ENCODE measurements around the gene PPP1R3F.

PPP1R3F gene, protein sequence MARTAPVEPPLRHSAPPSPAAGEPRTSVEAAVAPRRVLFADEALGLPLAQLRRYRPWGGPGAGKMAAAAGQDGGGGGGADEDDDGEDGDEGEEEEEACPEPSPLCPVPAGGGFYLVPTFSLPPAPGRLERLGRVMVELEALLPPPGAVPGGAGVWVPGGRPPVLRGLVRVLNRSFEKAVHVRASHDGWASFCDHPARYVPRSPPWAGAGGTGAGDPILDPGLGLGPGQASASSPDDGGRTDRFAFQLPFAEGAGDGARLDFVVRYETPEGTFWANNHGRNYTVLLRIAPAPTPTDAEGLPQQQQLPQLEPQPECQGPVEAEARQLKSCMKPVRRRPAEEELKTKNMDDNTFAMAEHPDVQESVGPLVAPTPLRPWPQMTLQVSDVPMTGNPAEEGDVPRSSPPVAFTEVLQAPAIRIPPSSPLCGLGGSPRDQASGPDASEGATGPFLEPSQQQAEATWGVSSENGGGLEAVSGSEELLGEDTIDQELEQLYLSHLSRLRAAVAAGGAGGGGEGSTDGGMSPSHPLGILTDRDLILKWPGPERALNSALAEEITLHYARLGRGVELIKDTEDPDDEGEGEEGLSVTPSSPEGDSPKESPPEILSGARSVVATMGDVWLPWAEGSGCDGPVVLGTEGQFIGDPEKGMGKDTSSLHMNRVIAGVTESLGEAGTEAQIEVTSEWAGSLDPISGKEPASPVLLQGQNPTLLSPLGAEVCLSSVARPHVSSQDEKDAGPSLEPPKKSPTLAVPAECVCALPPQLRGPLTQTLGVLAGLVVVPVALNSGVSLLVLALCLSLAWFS

DNA sequence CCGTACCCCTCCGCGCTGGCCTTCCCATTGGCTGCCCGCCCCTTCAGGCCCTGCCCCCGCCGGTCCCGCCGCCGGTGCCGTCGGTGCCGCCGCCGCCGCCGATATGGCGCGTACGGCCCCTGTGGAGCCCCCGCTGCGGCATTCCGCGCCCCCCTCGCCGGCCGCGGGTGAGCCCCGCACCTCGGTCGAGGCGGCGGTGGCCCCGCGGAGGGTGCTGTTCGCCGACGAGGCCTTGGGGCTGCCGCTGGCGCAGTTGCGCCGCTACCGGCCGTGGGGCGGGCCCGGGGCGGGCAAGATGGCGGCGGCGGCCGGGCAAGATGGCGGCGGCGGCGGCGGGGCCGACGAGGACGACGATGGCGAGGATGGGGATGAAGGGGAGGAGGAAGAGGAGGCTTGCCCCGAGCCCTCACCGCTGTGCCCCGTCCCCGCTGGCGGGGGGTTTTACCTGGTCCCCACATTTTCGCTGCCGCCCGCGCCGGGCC lies at the start of gene PPP1R3F:
Gene PPP1R3F, plus strand, starts transcription at position 27 of the 482 bp plus-strand sequence. Its CDS starts 77 bp downstream, at position 104.
- no peak for DNase-seq (ENCODE audit: low spot score)

DNA sequence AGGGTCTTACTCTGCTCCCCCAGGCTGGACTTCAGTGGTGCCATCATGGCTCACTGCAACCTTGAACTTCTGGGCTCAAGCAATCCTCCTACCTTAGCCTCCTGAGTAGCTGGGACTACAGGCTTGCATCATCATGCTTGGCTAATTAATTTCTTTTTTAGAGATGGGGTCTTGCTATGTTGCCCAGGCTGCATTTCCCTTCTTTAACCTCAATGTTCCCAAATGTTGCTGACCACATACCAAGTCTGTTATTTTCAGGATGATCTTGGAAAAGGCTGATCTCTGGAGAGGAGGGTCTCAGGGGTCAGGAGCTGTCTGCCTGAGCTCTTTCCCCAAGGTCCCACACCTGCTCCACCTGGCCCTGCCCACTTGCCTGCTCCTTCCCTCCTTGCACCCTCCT lies 49.5 kb upstream of the PPP1R3F start:
- DNase-seq (ENCODE audit: low spot score) = no peak

DNA sequence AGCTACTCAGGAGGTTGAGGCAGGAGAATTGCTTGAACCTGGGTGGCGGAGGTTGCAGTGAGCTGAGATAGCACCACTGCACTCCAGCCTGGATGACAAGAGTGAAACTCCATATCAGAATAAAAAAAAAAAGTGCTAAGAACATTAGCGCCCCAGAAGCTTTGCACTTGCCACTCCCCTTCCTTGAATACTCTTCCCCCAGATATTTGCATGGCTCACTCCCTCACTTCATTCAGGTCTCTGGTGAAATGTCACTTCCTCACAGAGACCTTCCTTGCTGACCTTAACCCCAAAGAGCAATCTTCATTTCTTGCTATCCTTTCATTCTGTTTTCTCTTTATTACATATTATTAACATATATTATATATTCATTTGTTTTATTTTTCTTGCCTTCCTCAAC lies 47.7 kb upstream of the PPP1R3F start:
- no peak for DNase-seq (ENCODE audit: low spot score)

DNA sequence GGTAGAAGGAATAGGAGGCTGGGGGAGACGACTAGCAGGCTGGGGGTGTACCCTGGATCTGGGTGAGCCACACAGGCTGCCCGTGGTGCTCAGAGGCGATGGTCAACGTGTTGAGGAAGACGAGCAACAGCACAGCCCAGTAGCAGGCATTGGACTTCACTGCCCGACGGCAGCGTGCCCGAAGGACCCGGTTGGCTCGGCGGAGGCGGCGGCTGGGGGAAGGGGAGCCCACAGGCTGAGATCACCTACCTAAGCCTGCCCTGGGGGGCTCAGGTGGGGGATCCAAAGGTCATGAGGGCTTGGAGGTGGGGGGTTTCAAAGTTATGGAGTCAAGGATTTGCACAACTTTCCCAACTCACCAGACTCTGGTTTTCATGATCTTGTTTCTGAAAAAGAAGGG lies 43.7 kb upstream of the PPP1R3F start:
- DNase-seq (ENCODE audit: low spot score) = no peak

DNA sequence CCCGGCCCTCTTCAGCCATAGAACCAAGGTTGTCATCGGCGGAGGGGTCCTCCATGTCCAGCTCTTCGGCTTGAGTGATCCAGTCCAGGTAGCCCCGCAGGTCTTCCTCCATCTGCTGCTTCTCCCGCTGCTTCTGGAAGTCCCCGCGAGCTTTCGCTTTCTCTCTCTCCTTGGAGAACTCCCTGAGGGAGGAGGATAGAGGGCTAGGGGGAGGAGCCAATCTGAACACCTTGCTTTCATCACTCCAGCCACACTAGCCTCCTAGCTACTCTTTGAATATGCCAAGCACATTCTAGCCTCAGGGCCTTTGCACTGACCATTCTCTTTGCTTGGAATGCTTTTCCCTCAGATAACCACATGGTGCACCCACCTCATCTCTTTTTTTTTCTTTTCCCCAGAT lies 42.6 kb upstream of the PPP1R3F start:
- DNase-seq (ENCODE audit: low spot score) = no peak

DNA sequence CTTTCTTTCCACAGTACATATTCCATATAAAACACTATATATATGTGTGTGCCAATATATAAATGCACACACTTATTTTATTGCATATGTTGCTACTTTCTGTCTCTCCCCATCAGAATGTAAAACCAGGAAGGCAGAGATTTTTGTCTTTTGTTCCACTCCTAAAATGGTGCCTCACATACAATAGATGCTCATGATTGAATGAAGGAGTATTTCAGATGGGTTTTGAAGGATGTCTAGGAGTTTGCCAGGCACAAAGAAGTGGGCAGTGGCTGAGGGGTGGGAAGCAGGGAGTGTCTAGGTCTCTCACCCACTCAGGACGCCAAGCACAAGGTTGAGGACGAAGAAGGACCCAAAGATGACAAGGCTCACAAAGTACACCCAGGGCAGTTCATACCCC lies 41.9 kb upstream of the PPP1R3F start:
- no peak for DNase-seq (ENCODE audit: low spot score)

DNA sequence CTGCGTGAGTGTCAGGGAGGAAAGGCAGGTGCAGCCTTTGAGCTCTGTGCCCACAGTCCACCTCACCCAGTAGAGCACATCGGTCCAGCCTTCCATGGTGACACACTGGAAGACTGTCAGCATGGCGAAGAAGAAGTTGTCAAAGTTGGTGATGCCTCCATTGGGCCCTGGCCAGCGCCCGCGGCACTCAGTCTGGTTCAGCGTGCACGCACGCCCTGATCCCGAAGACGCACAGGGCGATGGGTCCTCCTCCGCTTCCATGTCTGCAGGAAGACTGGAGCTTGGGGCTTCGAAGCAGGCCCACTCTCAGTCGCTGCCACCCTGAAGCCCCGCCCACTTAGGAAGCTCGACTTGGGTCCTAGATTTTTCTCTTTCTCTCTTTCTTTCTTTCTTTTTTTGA lies 41.4 kb upstream of the PPP1R3F start:
- no peak for DNase-seq (ENCODE audit: low spot score)

DNA sequence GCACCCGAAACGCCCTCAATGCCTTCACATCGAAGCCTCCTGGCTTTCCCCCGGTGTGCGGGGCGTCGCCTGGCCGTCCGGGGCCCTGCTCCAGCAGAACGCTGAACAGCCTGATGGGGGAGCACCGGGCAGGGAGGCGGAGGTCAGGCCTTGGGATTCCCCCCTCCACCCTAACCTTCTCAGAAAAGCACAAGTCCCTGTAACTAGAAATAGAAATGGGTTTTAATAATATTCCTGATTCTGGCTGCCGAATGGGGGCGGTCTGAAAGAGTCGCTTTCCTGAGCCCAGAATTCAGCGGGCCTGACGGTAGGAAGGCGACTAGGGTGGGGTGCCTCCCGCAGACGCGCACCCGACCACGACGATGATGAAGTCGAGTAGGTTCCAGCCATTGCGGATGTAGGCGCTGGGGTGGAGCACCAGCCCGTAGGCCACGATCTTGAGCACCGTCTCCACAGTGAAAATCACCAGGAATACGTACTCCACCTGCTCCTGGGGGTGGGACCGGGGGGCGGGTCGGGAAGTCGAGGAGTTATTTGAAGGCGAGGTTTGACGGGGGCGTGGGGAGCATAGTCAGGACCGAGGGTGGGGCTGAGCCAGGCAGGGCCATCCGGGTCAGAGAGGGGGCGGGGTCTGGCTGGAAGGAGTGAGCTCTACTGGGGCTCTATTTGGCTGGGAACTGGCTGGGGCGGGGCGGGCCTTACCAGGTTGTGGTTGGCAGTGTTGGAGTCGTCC lies 38.9 kb upstream of the PPP1R3F start:
- peak; percentile 5 for DNase-seq (ENCODE audit: low spot score)

DNA sequence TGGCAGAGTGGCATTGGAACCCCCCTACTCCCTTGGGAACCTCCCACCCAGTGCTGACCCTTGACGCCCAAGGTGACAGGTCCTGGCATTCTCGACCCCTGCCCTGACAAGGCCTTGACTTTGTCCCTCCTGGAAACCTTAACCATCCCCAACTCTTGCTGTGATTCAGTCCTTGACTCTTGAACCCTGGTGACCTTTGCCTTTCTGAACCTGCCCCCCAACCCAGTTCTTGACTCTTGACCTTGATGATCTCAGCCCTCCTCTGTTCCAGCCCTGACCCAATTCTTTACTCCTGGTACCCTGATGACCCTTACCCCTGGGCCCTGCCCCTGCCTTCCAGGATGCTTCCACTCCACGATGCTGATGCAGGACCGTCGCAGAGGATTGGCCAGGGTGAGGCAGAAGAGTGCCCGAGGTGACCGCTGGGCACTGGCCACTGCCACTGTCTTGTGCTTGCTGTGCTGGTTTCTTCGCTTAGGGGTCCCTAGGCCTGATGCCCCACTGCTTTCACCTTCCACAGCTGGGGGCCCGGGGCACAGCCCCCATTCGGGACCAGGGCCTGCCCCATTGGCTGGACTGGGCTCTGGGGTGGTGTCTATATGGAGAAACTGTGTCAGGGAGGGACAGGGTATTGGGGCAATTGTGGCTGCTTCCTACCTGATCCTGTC lies 38.1 kb upstream of the PPP1R3F start:
- no peak for DNase-seq (ENCODE audit: low spot score)

DNA sequence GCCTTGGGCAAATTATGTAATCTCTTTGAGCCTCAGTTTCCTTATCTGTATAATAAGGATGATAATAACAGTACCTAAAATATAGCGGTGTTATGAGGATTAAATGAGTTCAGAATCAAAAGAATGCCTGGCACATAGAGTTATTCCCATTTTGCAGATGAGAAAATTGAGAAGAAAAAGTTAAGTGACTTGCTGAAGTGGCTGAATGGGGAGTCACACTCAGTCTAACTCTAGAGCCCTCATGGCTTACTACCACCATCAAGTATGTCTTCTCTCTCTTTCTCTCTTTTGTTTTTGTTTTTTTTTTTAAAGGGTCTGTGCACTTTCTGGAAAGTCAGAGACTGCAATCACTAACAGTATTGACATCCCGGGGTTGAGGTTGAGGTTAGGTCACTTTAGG lies 37.1 kb upstream of the PPP1R3F start:
- no peak for DNase-seq (ENCODE audit: low spot score)

DNA sequence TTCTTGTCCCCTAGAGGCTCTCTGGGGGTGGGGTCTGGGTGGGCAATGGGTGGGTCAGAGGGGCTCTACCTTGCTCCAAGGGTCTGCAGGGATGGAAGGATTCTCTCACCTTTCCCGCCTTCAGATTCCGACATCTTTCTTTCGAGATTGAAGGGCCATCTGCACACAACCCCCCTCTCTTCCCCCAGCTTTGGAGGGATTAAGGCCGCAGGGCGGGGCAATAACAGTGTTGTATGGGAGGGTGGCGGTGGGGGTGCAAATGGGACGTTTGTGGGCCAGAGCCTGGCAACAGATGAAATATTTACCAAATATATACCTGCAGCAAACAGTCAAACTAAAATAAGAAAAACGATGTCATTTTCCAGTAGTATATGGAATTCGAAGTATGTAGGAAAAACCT lies 36.4 kb upstream of the PPP1R3F start, which contains the start of gene CACNA1F:
Gene CACNA1F, minus strand, starts transcription at position 165 of the 400 bp plus-strand sequence. Its CDS starts 31 bp downstream, at position 134.
- DNase-seq (ENCODE audit: low spot score) = no peak

DNA sequence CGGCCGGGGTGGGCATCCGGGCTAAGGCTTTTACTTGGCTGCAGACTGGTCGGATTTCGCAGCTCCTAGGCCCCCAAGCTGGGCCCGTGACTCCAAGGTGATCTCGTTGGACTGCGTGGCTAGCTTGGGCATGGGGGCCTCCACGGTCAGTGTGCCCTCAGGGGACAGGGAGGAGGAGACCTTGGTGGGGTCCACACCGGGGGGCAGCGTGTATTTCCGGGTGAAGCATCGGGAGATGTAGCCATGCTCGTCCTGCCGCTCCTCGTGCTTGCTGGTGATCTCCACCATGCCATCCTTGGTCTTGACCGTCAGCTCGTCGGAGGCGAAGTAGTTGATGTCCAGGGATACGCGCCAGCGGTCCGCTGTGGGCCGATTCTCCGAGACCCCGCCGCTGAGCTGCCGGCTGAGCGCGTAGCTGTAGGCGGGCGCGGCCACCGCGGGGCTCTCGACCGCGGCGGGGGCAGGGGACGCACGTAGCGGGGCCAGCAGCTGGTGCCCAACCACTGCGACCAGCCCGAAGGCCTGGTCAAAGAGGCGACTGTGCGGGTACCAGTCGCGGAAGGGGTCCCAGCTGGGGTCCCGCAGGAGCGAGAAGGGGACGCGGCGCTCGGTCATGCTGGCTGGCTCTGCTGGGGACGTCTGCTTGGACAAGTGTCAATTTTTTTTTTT lies 35.6 kb upstream of the PPP1R3F start:
- no peak for DNase-seq (ENCODE audit: low spot score)

DNA sequence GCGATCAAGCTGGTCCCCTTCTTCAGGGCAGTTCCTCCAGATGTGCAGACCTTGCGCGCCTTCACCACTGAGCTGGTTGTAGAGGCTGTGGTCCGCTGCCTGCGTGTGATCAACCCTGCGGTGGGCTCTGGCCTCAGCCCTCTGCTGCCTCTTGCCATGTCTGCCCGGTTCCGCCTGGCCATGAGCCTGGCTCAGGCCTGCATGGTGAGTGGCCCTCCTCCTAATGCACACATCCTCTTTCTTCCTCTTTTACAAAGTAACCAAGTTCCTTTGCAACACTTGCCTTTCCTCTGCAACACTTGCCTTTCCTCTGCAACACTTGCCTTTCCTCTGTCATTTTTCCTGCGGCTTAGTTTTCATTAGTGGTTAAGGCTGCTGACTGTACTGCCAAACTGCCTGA lies 32.5 kb upstream of the PPP1R3F start:
- DNase-seq (ENCODE audit: low spot score) = no peak

DNA sequence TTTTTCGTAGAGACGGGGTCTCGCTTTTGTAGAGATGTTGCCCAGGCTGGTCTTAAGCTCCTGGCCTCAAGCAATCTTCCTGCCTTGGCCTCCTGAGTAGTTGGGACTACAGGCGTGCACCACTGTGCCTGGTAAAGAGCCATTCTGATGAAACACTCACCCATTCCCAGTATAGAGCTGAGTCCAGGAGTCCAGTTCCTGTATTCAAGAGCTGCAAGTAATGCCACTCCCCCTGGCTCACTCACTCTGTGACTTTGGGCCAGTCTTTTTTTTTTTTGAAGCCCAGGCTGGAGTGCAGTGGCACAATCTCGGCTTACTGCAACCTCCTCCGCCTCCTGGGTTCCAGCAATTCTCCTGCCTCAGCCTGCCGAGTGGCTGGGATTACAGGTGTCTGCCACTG lies 30.9 kb upstream of the PPP1R3F start:
- DNase-seq (ENCODE audit: low spot score) = no peak

DNA sequence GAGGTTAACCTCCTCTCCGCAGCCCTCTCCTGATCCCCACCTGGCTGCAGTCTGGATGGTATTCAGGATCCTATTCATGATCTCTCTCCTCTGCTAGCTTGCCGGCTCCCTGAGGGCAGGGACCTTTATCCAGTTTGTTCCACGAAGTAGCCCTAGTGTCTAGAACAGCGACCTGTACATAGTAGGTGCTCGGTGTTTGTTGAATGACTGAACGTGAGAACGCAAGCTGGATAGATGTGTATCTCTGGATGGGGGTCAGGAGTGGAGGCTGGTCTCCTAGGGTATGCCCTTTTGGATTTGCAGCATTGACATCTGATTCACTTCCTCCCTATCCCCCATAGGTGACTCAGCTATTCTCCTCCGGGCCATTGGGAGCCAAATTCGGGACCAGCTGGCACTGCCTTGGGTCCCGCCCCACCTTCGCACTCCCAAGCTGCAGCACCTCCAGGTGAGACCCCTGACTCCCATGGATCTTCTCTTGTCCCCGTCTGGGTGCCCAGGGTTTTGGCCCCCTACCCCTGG lies 27.0 kb upstream of the PPP1R3F start:
- DNase-seq (ENCODE audit: low spot score) = no peak

DNA sequence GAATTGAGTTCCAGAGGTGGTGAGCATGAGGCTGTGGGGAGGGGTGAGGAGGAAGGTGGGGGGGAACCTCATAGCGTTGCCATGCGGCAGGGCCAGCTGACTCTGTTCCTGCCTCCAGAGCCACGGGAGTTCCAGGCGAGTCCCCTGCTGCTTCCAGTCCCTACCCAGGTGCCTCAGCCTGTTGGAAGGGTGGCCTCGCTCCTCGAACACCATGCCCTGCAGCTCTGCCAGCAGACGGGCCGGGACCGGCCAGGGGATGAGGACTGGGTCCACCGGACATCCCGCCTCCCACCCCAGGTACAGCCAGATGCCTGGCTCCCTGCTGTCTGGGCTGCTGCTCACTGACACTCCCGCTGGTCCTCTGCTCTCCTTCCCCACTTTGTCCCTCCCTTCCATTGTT lies 26.4 kb upstream of the PPP1R3F start:
- DNase-seq (ENCODE audit: low spot score) = no peak

DNA sequence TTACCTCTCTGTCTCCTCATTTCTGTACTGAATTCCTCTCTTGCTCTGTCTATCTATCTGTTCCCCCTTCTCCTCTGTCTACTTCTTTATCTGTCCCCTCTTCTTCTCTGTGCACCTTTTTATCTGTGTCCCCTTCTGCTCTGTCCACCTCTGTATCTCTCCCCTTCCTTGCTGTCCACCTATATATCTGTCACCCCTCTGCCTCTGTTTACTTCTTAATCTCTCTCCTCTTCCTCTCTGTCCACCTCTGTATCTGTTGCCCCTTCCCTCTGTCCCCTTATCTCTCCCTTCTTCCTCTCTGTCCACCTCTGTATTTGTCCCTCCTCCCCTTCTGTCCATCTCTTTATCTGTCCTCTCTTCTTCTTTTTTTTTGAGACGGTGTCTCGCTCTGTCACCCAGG lies 25.4 kb upstream of the PPP1R3F start:
- DNase-seq (ENCODE audit: low spot score) = no peak

DNA sequence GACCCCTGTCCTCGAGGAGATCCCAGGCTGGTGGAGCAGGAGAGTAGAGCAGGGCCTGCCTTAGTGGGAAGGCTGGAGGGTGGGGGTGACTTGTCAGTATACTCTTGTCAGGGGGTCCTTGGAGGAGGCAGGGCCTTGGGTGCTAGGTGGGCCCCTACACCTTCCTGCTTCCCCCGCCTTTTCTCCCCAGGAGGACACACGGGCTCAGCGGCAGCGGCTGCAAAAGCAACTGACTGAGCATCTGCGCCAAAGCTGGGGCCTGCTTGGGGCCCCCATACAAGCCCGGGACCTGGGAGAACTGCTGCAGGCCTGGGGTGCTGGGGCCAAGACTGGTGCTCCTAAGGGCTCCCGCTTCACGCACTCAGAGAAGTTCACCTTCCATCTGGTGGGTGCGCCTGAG lies 23.1 kb upstream of the PPP1R3F start:
- DNase-seq (ENCODE audit: low spot score) = no peak

DNA sequence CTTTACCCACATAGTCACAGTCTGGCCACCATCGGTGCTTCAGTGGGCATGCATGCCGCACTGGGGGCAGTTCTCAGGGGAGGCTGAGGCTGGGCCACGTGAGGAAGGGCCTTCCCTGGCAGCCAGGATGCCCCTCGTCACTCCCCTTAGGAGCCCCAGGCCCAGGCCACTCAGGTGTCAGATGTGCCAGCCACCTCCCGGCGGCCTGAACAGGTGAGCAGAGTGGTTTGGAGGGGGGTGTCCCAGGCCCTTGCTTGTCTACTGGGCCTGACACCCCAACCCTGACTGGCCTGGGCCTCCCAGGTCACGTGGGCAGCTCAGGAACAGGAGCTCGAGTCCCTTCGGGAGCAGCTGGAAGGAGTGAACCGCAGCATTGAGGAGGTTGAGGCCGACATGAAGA lies 22.2 kb upstream of the PPP1R3F start:
- no peak for DNase-seq (ENCODE audit: low spot score)

DNA sequence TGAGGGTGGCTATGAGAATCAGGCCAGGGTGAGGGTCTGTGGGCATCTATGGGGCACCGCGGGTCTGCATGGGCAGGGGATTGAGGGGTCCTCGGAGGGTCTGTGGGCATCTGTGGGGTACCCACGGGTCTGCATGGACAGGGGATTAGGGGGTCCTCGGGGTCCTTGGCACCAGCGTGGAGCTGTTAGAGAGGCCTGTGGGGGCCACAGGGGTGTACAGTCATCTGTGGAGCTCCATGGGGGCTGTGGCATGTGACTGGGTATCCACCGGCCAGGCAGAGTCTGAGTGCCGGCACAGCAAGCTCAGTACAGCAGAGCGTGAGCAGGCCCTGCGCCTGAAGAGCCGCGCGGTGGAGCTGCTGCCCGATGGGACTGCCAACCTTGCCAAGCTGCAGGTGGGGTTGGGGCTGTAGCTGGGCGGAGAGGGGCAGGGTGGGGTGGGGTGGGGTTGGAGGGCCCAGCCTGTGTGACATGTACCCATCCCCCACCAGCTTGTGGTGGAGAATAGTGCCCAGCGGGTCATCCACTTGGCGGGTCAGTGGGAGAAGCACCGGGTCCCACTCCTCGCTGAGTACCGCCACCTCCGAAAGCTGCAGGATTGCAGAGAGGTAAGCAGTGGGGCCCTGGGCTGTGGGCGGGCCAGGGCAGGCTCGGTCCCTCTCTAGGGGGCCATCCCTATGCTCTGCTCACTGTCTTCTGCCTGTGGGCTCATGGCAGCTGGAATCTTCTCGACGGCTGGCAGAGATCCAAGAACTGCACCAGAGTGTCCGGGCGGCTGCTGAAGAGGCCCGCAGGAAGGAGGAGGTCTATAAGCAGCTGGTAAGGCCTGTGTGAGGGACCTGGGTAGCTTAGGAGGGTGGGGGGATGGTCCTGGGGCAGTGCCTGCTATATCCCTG lies 21.4 kb upstream of the PPP1R3F start:
- DNase-seq (ENCODE audit: low spot score) = no peak

All from hematopoietic multipotent progenitor cell treated with erythropoietin and hydrocortisone succinate and interleukin-3 and kit ligand, for 17 days (in vitro differentiated cells).